Mesendoderm (in vitro differentiated cells): Measurements from ENCODE around the gene CLEC14A.

ENCODE experiments used
- DNase-seq: peaks from one replicate; pipeline ENCODE4 v3.0.0; 2013
- H2AK5ac ChIP-seq: 2 replicates; pipeline ENCODE4 v1.6.1; 2013; ENCODE audit warnings: low read length, inconsistent platforms
- H2BK120ac ChIP-seq: 2 replicates; pipeline ENCODE4 v1.6.1; 2013; ENCODE audit warnings: low read depth, mild to moderate bottlenecking, low read length, moderate library complexity, mixed read lengths
- H2BK15ac ChIP-seq: replicated peaks from 2 replicates; pipeline ENCODE4 v1.6.1; 2013; ENCODE audit warnings: low read depth, mild to moderate bottlenecking, moderate library complexity
- H2BK5ac ChIP-seq: 2 replicates; pipeline ENCODE4 v1.6.1; 2013; ENCODE audit warnings: low read length, inconsistent platforms
- H3K18ac ChIP-seq: 2 replicates; pipeline ENCODE4 v1.6.1; 2013; ENCODE audit warnings: mild to moderate bottlenecking, low read length, mixed read lengths
- H3K23ac ChIP-seq: one replicate; pipeline ENCODE4 v1.6.1; 2013; ENCODE audit warnings: low read length
- H3K27ac ChIP-seq: 2 replicates; pipeline ENCODE4 v1.5.1; 2013; ENCODE audit warnings: low read depth, mild to moderate bottlenecking, inconsistent platforms, low read length, moderate library complexity
- H3K27me3 ChIP-seq: 2 replicates; pipeline ENCODE4 v1.6.1; 2013; ENCODE audit warnings: low read length, control low read depth, mild to moderate bottlenecking, inconsistent platforms; ENCODE audit not compliant: insufficient read depth, poor library complexity
- H3K36me3 ChIP-seq: 2 replicates; pipeline ENCODE4 v1.6.1; 2013; ENCODE audit warnings: low read length, inconsistent platforms; ENCODE audit not compliant: control insufficient read depth, insufficient read depth
- H3K4ac ChIP-seq: one replicate; pipeline ENCODE4 v1.6.1; 2013; ENCODE audit warnings: low read depth, mild to moderate bottlenecking, low read length, moderate library complexity
- H3K4me1 ChIP-seq: 2 replicates; pipeline ENCODE4 v1.6.1; 2013; ENCODE audit warnings: low read depth, low read length, inconsistent platforms; ENCODE audit not compliant: control insufficient read depth
- H3K4me2 ChIP-seq: 2 replicates; pipeline ENCODE4 v1.6.1; 2013; ENCODE audit warnings: low read length
- H3K4me3 ChIP-seq: 2 replicates; pipeline ENCODE4 v1.5.1; 2013; ENCODE audit warnings: mild to moderate bottlenecking, low read length
- H3K56ac ChIP-seq: one replicate; pipeline ENCODE4 v1.6.1; 2013; ENCODE audit warnings: low read length
- H3K79me1 ChIP-seq: 2 replicates; pipeline ENCODE4 v1.6.1; 2013; ENCODE audit warnings: low read length, inconsistent platforms
- H3K79me2 ChIP-seq: 2 replicates; pipeline ENCODE4 v1.6.1; 2013; ENCODE audit warnings: mild to moderate bottlenecking, low read length; ENCODE audit not compliant: control insufficient read depth, insufficient read depth
- H3K9ac ChIP-seq: 2 replicates; pipeline ENCODE4 v1.6.1; 2013; ENCODE audit warnings: low read length, inconsistent platforms
- H4K5ac ChIP-seq: one replicate; pipeline ENCODE4 v1.6.1; 2013; ENCODE audit warnings: low read length
- H4K8ac ChIP-seq: one replicate; pipeline ENCODE4 v1.6.1; 2013; ENCODE audit warnings: low read depth, mild to moderate bottlenecking, control low read depth, low read length, moderate library complexity
- WGBS: extraction: QIAGEN DNeasy Blood & Tissue Kit; methylation state at CpG from one replicate; pipeline ENCODE4 v1.1.7; 2013; ENCODE audit warnings: low lambda C conversion rate, missing lambda C conversion rate; ENCODE audit not compliant: insufficient coverage; ENCODE audit errors: extremely low coverage; 5-methylcytosine and 5-hydroxymethylcytosine counted together

Gene CLEC14A

DNA sequence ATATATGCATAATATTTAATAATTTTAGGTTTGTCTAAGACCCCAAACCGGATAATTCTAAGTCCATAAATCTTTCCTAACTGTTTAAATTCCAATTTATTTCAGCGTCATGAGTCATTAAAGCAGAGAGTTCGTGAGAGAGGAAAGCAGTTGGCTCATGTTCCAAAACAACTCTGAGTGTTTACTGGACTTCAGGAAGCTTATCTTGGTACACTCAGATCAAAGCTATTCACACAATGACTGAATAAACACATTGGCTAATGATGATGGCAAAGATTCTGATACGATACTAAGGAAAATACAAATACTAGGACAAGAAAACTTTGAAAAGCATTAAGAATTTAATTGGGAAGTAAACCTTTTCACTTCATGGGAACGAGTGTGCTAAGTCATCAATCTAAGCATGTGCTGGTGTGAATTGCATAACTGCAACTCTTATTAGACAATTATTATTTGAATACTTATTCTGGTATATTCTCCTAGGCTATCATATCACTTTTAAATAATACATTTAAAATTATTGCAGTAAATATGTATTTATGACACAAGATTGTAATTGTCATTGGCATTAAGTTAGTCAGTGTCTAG is 34.8 kb upstream of the CLEC14A start:
- H3K4me3 ChIP-seq, result no peak overlapping the region
- no peak overlapping the region for H2BK120ac ChIP-seq
- no peak overlapping the region for H3K4me2 ChIP-seq
- no peak overlapping the region for H3K27ac ChIP-seq
- H3K79me2 ChIP-seq, result no peaks in the 10 kb centered on the region
- H3K36me3 ChIP-seq, result no peaks in the 10 kb centered on the region
- no peak for DNase-seq
- no peak overlapping the region for H3K56ac ChIP-seq
- H4K5ac ChIP-seq, result no peak overlapping the region
- no peak overlapping the region for H3K23ac ChIP-seq
- no peak overlapping the region for H3K9ac ChIP-seq
- H3K18ac ChIP-seq, result no peak overlapping the region
- H2BK15ac ChIP-seq, result no peak overlapping the region
- H3K4ac ChIP-seq, result no peak overlapping the region
- WGBS, result no CpG with 5 or more reads among the region's 5 CpGs
- no peaks in the 10 kb centered on the region for H3K27me3 ChIP-seq
- H3K4me1 ChIP-seq, result no peaks in the 10 kb centered on the region
- H2AK5ac ChIP-seq, result no peak overlapping the region
- no peaks in the 10 kb centered on the region for H3K79me1 ChIP-seq
- H4K8ac ChIP-seq, result no peak overlapping the region
- no peak overlapping the region for H2BK5ac ChIP-seq

DNA sequence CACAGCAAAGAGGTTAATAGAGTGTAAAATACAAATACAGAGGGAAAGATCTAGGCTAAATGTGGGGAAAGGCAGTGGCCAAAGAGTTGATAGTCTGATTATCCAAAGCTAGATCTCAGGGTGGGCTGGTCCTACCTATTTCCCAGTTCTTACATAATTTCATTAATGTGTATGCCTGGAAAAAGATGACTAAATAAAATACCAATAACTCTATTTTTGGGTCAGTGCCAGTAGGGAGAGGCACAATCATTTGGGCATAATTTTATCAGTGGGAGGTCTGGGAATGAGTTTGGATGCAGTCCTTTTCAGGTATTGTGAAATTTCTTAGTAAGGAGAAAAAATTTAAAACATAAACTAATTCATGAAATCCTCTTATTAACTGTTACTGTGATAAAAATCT is 30.6 kb upstream of the CLEC14A start:
- H3K4ac ChIP-seq, result no peak overlapping the region
- H3K79me1 ChIP-seq, result no peaks in the 10 kb centered on the region
- no peak overlapping the region for H3K23ac ChIP-seq
- DNase-seq, result no peak
- H2BK15ac ChIP-seq, result no peak overlapping the region
- H3K27ac ChIP-seq, result no peak overlapping the region
- no peak overlapping the region for H3K56ac ChIP-seq
- no peaks in the 10 kb centered on the region for H3K36me3 ChIP-seq
- no peak overlapping the region for H2BK5ac ChIP-seq
- no peaks in the 10 kb centered on the region for H3K4me1 ChIP-seq
- H2BK120ac ChIP-seq, result no peak overlapping the region
- H3K4me2 ChIP-seq, result no peak overlapping the region
- H3K9ac ChIP-seq, result no peak overlapping the region
- H3K18ac ChIP-seq, result no peak overlapping the region
- no peaks in the 10 kb centered on the region for H3K27me3 ChIP-seq
- no peak overlapping the region for H3K4me3 ChIP-seq
- H3K79me2 ChIP-seq, result no peaks in the 10 kb centered on the region
- no peak overlapping the region for H4K5ac ChIP-seq
- H4K8ac ChIP-seq, result no peak overlapping the region
- no peak overlapping the region for H2AK5ac ChIP-seq

DNA sequence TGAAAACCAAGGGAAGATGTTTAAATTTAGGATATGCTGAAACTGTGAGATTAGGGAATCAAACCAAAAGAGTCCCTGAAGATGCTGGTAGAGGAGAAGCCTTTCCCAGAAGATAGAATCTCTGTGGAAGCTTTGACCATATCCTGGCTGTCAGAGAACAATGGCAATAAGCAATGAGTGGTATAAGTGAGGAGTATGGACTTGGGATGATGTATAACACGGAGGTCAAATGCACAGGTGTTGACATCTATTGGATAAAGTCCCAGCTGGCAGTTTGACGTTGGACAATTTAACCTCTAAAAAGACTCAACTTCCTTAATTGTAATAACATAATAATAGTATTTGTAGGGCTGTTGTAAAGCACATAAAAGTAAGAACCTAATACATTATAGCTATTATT is 30.1 kb upstream of the CLEC14A start:
- Histone ChIP-seq H3K79me1 (no peaks in the 10 kb centered on the region), H3K79me2 (no peaks in the 10 kb centered on the region), H3K56ac (no peak overlapping the region), H3K4me2 (no peak overlapping the region), H4K8ac (no peak overlapping the region), H2BK120ac (no peak overlapping the region), H2BK15ac (no peak overlapping the region), H3K4me3 (no peak overlapping the region), H3K18ac (no peak overlapping the region), H4K5ac (no peak overlapping the region), H3K23ac (no peak overlapping the region), H2BK5ac (no peak overlapping the region), H2AK5ac (no peak overlapping the region), H3K4me1 (no peaks in the 10 kb centered on the region), H3K4ac (no peak overlapping the region), H3K27ac (no peak overlapping the region), H3K9ac (no peak overlapping the region), H3K36me3 (no peaks in the 10 kb centered on the region), H3K27me3 (no peaks in the 10 kb centered on the region)
- no CpG with 5 or more reads among the region's 2 CpGs for WGBS
- DNase-seq, result no peak

DNA sequence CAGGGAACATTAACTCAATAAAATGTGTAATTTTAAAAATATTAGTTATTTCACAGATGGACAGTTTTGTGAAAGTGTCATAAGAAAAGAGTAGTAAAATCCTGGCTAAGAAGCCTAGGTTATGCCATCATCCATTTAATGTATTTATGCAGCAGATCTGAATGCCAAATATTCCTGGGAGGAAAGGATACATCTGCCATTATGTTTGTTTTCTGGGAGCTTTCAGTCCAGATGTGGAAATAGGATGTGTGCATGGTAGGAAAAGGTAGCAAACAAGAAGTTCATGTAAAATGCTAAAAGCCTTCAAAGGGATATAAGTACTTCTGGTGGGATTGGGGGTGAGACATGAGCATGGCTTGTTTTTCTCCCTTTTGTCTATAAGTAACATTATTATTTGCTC is 27.0 kb upstream of the CLEC14A start:
- no peak overlapping the region for H3K18ac ChIP-seq
- no peak overlapping the region for H3K4me2 ChIP-seq
- H3K27me3 ChIP-seq, result peaks cover 2% of the 10 kb centered on the region
- H2AK5ac ChIP-seq, result no peak overlapping the region
- H3K27ac ChIP-seq, result no peak overlapping the region
- no peak overlapping the region for H4K5ac ChIP-seq
- H3K79me2 ChIP-seq, result no peaks in the 10 kb centered on the region
- H4K8ac ChIP-seq, result no peak overlapping the region
- no peak overlapping the region for H2BK15ac ChIP-seq
- no peak overlapping the region for H3K4ac ChIP-seq
- no peak overlapping the region for H2BK5ac ChIP-seq
- H3K36me3 ChIP-seq, result no peaks in the 10 kb centered on the region
- H3K9ac ChIP-seq, result no peak overlapping the region
- no peak overlapping the region for H3K56ac ChIP-seq
- no peak overlapping the region for H3K23ac ChIP-seq
- H3K4me1 ChIP-seq, result no peaks in the 10 kb centered on the region
- no peaks in the 10 kb centered on the region for H3K79me1 ChIP-seq
- no peak overlapping the region for H2BK120ac ChIP-seq
- no peak overlapping the region for H3K4me3 ChIP-seq
- no peak for DNase-seq

DNA sequence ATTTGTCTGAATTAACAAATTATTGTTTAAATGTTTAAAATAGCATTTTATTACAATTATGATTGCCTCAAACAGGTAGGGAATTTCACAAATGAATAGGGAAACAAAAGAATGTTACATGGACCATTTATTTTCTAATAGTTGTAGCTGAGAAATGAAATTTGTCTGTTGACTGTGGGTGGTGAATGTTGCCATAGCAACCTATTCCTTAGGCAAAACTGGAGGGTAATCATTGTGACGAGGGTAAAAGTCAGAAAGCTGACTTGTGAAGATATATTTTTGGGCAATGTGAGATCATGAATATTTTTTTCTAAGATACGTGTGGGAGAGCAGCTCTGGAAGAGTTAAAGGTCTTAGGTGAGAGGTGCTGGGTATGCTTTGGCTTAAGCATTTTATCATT is 24.2 kb upstream of the CLEC14A start:
- Histone ChIP-seq H3K9ac (no peak overlapping the region), H3K23ac (no peak overlapping the region), H3K56ac (no peak overlapping the region), H3K4me3 (no peak overlapping the region), H3K4me1 (no peaks in the 10 kb centered on the region), H3K79me1 (no peaks in the 10 kb centered on the region), H3K27ac (no peak overlapping the region), H4K8ac (no peak overlapping the region), H3K27me3 (peaks cover 2% of the 10 kb centered on the region), H3K79me2 (no peaks in the 10 kb centered on the region), H4K5ac (no peak overlapping the region), H2BK5ac (no peak overlapping the region), H3K4me2 (no peak overlapping the region), H2BK15ac (no peak overlapping the region), H2BK120ac (no peak overlapping the region), H3K4ac (no peak overlapping the region), H3K18ac (no peak overlapping the region), H2AK5ac (no peak overlapping the region), H3K36me3 (no peaks in the 10 kb centered on the region)
- no CpG with 5 or more reads among the region's 2 CpGs for whole genome bisulfite sequencing
- DNase-seq, result no peak

DNA sequence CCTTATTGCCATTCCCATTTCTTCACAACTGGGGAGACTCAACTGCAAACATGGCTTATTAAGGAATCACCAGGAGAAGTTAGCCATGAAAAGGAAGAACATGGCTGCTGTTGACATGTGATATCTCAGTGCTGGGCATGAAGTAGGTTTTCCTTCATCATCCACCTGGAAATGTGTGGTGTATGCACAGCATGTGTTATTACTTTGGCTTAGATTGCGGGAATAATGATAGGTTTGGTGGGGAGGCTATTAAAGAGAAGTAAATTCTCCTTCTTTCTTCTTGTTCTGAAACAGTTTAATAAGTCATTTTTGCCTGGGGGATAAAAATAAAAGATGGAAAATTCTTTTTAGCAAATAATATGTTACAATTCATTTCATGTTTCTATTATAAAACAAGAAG is 23.7 kb upstream of the CLEC14A start:
- Histone ChIP-seq H2BK120ac (no peak overlapping the region), H3K56ac (no peak overlapping the region)

More for the DNA sequence above, 23.7 kb upstream of the CLEC14A start:
- Histone ChIP-seq H3K23ac (no peak overlapping the region), H3K79me2 (no peaks in the 10 kb centered on the region), H4K8ac (no peak overlapping the region), H2AK5ac (no peak overlapping the region), H3K4ac (no peak overlapping the region), H3K4me1 (no peaks in the 10 kb centered on the region), H2BK15ac (no peak overlapping the region), H3K36me3 (no peaks in the 10 kb centered on the region), H3K4me3 (no peak overlapping the region), H2BK5ac (no peak overlapping the region), H3K27ac (no peak overlapping the region), H3K9ac (no peak overlapping the region), H3K18ac (no peak overlapping the region), H4K5ac (no peak overlapping the region), H3K79me1 (no peaks in the 10 kb centered on the region), H3K27me3 (peaks cover 2% of the 10 kb centered on the region), H3K4me2 (no peak overlapping the region)
- no peak for DNase-seq
- whole genome bisulfite sequencing, result no CpG with 5 or more reads among the region's 1 CpG
